Right atrium auricular region (tissue), 2 donors: ENCODE data around the gene ZNF512. TPM values are rescaled to one million over a fixed set of nuclear protein-coding genes. Genes with fewer than 3 reads are reported as not detected.
A peak's percentile ranks its signal among the peaks of the same experiment; 100 is the strongest.

ENCODE experiments used
- DNase-seq: peaks from one replicate; pipeline ENCODE4 v3.0.0-alpha.2; 2019; ENCODE audit warnings: low spot score
- H3K27ac ChIP-seq, 2 donors: fragments of 200-600 bp; sonication (generic); 1 replicate in 1 of 2; 2 replicates in 1 of 2; pipeline ENCODE4 v1.5.1; 2016 to 2019
- H3K27me3 ChIP-seq, 2 donors: fragments of 200-600 bp; sonication (generic); one replicate each; pipeline versions ENCODE4 v1.5.1 to v1.6.0; 2017 to 2019
- H3K36me3 ChIP-seq: fragments of 200-600 bp; sonication (generic); one replicate; pipeline ENCODE4 v1.5.1; 2016
- H3K4me1 ChIP-seq, 2 donors: fragments of 200-600 bp; sonication (generic); one replicate each; pipeline versions ENCODE4 v1.5.1 to v1.6.0; 2017 to 2019
- H3K4me3 ChIP-seq, 2 donors: fragments of 200-600 bp; sonication (generic); 1 replicate in 1 of 2; 2 replicates in 1 of 2; pipeline ENCODE4 v1.5.1; 2017 to 2019; ENCODE audit warnings: mild to moderate bottlenecking in 1 of 2, moderate library complexity in 1 of 2
- H3K9me3 ChIP-seq, 2 donors: fragments of 200-600 bp; sonication (generic); one replicate each; pipeline ENCODE4 v1.5.1; 2019
- total RNA-seq, 2 donors: library from RNA; depleted of rRNA; stranded (reverse); fragments of >200 nt; gene quantifications; one replicate each; pipeline ENCODE4 v1.1.0, GENCODE V29; 2016
- TF ChIP-seq, protein P1 (sequence below), 2 donors: fragments of 200-600 bp; sonication (generic); IDR thresholded peaks; one replicate each; pipeline ENCODE4 v1.5.1; 2019; ENCODE audit warnings: antibody characterized with exemption in 2 of 2

ZNF512 gene
- total RNA-seq, 2 donors from 2014 or later: 12.0 to 21.3 TPM

- peaks cover 0 to 28% of the 10 kb centered on the region in 2 donors for H3K9me3 ChIP-seq
Observed at GRCh38 chr2:27573452-27573851, 9.4 kb upstream of the ZNF512 start.

GRCh38 chr2:27581417-27582128 lies 1.3 kb upstream of the ZNF512 start:
- TF ChIP-seq, protein P1, sequence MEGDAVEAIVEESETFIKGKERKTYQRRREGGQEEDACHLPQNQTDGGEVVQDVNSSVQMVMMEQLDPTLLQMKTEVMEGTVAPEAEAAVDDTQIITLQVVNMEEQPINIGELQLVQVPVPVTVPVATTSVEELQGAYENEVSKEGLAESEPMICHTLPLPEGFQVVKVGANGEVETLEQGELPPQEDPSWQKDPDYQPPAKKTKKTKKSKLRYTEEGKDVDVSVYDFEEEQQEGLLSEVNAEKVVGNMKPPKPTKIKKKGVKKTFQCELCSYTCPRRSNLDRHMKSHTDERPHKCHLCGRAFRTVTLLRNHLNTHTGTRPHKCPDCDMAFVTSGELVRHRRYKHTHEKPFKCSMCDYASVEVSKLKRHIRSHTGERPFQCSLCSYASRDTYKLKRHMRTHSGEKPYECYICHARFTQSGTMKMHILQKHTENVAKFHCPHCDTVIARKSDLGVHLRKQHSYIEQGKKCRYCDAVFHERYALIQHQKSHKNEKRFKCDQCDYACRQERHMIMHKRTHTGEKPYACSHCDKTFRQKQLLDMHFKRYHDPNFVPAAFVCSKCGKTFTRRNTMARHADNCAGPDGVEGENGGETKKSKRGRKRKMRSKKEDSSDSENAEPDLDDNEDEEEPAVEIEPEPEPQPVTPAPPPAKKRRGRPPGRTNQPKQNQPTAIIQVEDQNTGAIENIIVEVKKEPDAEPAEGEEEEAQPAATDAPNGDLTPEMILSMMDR (IDR thresholded peaks at IDR 0.05): no peak
- Histone ChIP-seq H3K36me3 (no peaks in the 10 kb centered on the region), H3K4me1 (peaks cover 0 to 16% of the 10 kb centered on the region in 2 donors), H3K4me3 (no peak overlapping the region), H3K9me3 (peaks cover 0 to 21% of the 10 kb centered on the region in 2 donors), H3K27ac (no peak overlapping the region), H3K27me3 (no peaks in the 10 kb centered on the region)
- DNase-seq: no peak

More at GRCh38 chr2:27573452-27573851, 9.4 kb upstream of the ZNF512 start:
- Histone ChIP-seq H3K27me3 (no peaks in the 10 kb centered on the region), H3K4me3 (no peak overlapping the region), H3K4me1 (no peaks in the 10 kb centered on the region), H3K27ac (no peak overlapping the region), H3K36me3 (no peaks in the 10 kb centered on the region)
- TF ChIP-seq, protein P1 (IDR thresholded peaks at IDR 0.05): no peak
- DNase-seq: no peak

- Histone ChIP-seq H3K36me3 (no peaks in the 10 kb centered on the region), H3K9me3 (peaks cover 0 to 15% of the 10 kb centered on the region in 2 donors), H3K4me3 (peak overlapping the region; percentile 64 to 74), H3K27ac (peak overlapping the region; percentile 70 to 81), H3K4me1 (peaks cover 0 to 16% of the 10 kb centered on the region in 2 donors), H3K27me3 (no peaks in the 10 kb centered on the region)
- TF ChIP-seq, protein P1 (IDR thresholded peaks at IDR 0.05): no peak
- DNase-seq: no peak
Observed at GRCh38 chr2:27582129-27582694, 630 bp upstream of the ZNF512 start.

- H3K4me3 ChIP-seq: peak overlapping the region; percentile 64 to 74
- H3K27me3 ChIP-seq: no peaks in the 10 kb centered on the region
- peak overlapping the region; percentile 70 to 81 for H3K27ac ChIP-seq
- H3K36me3 ChIP-seq: no peaks in the 10 kb centered on the region
- H3K9me3 ChIP-seq: peaks cover 0 to 3% of the 10 kb centered on the region in 2 donors
- TF ChIP-seq, protein P1 (IDR thresholded peaks at IDR 0.05): no peak
- DNase-seq: no peak
- peaks cover 0 to 16% of the 10 kb centered on the region in 2 donors for H3K4me1 ChIP-seq
Observed at GRCh38 chr2:27583390-27583915, 611 bp downstream of the ZNF512 start.

GRCh38 chr2:27584597-27584996 lies 1.8 kb downstream of the ZNF512 start:
- Histone ChIP-seq H3K4me1 (peaks cover 0 to 16% of the 10 kb centered on the region in 2 donors), H3K9me3 (no peaks in the 10 kb centered on the region), H3K27ac (no peak overlapping the region), H3K27me3 (no peaks in the 10 kb centered on the region), H3K4me3 (no peak overlapping the region), H3K36me3 (no peaks in the 10 kb centered on the region)
- DNase-seq: no peak
- TF ChIP-seq, protein P1 (IDR thresholded peaks at IDR 0.05): no peak
